GM19328 (cell line): ENCODE results near the gene PIWIL1.

ENCODE experiments used
- ATAC-seq: cut with Tn5 transposase; IDR thresholded peaks from one replicate; pipeline ENCODE4 v1.9.1; 2021; ENCODE audit warnings: mild to moderate bottlenecking, moderate library complexity; ENCODE audit not compliant: unreplicated experiment

PIWIL1 gene

DNA sequence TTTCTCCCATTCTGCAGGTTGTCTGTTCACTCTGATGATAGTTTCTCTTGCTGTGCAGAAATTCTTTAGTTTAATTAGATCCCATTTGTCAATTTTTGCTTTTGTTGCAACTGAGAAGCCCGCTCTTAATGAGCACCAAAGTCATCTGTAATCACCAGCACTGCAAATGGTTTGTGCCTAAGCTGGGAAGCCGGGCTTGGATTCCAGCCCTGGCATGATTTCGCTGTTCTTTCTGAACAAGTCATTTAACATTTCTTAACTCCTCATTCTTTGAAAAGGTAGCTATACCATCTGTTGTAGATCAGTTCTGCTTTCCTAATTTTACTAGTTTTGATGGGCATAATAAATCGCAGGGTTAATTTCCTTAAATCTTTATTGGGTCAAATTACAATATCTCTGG lies 32.1 kb downstream of the PIWIL1 start:
- ATAC-seq, result no peak

DNA sequence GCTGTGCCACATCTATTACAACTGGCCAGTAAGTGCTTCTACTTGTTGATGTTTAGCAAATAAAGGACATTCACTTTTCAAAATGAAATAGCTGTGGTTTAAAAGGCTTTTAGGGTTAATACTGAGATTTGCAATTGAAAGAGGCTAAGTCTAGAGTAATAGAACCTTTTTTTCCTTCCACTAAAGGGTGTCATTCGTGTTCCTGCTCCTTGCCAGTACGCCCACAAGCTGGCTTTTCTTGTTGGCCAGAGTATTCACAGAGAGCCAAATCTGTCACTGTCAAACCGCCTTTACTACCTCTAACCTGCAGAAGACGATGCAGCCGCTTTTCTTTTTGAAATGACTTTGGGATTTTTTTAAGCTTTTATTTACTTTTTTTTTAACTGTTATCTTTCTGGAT lies 33.6 kb downstream of the PIWIL1 start:
- no peak for ATAC-seq

DNA sequence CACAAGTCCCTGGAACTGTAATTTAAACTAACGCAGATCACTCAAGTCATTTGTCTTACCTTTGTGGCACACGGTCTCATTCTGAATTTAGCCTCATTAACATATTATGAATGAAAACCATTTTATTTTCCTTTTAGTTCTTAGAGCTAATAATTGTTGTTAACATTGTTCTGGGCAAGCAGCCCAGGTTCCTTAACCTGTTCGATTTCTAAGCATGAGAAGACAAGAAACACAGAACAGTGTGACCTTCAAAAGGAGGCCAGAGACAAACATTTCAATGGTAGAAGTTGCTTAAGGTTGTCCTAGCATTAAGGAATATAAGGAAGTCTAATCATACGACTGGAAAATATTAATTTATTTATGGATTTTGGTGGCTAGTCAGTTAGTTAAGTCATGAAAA lies 35.2 kb downstream of the PIWIL1 start:
- no peak for ATAC-seq

GRCh38 chr12:130374083-130374482 lies 36.4 kb downstream of the PIWIL1 start:
- ATAC-seq, result no peak

DNA sequence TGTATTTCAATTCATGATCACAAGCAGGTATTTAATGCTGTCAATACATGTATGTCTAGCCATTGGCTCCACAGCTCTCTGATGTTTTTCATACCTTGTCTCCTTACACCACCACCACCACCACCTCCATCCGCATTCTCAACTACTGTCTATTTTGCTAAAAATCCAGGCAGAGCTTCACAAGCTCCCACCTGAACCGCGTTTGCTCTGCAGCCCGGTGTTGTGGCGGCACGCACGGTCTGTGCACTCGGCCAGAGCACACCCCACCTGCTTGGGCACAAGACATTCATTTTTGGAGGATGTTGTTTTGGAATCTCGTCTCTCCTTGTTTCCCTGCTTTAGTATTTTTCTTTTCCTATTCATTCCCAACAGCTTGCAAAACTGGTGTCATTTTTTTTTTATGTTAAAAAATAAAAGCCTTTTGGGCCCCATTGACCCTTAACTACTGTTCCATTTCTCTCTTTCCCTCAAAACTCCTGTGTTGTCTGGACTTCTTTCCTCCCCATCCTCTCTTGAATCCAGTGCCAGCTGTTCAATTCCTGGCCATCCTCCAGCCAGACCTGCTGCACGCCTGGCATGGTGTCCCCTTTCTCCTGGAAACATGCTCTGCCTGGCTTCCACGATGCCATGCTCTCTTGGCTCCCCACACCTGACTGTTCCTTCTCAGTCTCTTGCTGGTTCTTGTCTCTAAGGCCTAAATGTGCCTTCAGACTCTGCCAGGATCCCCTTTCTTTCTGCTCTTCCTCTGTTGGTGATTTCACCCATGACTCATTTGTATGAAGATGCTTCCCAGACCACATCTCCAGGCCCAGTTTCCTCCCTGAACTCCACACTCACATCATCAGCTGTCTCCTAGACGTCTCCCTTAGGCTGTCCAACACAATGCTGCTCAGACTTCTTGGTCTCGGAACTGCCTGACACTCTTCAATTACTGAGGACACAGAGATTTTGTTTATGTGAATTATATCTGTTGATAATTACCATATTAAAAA lies 37.9 kb downstream of the PIWIL1 start:
- no peak for ATAC-seq

DNA sequence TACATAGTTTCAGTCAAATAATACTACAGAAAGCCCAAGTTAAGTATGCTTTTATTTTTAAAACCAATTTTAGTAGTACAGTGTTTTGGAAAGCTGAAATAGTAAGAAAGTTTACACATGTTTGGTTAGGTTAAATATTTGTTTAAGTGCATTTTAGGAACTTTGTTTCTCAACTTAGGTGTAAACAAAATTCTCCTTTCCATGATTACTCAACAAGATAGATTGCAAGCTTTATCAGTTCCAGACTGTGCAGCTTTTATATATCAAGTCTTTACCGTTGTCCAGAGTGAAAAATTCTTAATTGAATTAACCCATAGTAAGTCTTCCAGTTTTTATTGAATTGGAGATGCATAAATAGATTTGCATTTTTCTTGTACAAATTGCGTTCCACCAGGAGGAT lies 45.1 kb downstream of the PIWIL1 start:
- no peak for ATAC-seq

- no peak for ATAC-seq
Observed at GRCh38 chr12:130384234-130384633, 46.5 kb downstream of the PIWIL1 start.

DNA sequence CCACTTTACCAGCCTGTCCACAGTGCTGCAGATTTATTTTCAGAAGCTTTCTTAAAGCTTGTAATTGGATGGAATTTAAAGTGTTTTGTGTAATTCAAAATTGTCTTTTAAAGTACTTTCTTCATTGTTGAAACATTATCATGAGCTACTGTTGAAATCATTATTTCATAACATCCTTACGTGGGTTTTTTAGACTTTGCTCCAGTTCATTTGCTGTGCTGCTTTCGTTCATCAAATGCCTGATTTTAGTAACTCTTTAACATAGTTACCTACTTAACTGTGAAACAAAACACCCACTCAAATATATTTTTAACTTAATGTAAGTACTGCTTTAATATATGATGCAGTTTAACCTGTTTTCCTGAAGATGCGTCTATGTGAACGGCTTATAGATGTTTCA lies 47.5 kb downstream of the PIWIL1 start:
- no peak for ATAC-seq

GRCh38 chr12:130391186-130391585 lies 53.5 kb downstream of the PIWIL1 start:
- no peak for ATAC-seq

DNA sequence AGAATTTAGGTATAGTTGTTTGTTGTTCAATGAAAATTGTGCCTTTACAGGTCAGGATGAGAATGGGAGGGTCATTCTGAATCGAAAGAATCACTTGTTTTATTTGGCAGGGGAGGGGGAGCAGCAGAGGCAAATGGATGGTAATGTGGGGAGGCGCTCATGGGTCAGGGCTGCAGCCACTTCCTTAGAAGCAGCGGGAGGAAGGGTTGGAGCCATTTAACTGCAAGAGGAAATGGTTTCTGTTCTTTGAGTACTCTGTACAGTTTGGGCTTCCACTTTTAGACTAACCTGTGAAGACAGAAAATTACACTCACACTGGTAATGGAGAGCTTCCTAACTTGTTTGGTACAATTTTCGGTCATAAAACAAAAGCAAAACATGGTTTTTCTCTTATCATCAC lies 57.2 kb downstream of the PIWIL1 start:
- no peak for ATAC-seq

GRCh38 chr12:130396667-130397066 lies 59.0 kb downstream of the PIWIL1 start:
- no peak for ATAC-seq

DNA sequence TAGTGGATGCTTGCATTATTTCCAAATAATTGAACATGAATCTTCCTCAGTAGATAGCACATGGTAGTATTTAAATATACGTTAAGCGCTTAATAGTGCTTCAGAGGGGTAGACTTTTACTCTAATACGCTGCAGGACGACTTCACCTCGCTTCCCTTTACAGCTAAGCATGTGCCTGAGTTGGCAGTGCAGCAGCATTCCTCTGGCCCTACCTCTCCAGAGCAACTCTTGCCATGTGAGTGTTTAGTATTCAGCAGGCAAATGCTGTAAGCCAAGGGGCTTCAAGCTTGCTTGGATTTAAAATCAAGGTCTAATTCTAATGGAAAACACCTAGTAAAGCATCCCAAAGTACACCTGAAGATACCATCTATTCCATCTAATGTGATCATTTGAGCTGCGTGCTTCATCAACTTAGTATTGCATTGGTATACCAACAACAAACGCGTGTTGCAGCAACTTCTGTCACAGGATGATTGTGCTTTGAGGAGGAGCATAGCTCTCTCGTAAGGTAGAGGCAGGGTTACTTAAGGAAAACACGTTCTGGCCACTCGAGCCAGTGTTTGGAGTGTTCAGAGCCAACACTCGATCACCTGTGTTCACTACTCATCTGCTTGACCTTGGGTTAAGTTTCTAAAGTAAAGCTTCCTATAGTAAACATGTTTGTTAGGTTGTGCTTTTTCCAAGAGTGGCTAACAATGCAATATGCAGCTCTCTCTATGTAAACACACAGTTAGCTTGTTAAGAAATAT lies 60.6 kb downstream of the PIWIL1 start:
- no peak for ATAC-seq

DNA sequence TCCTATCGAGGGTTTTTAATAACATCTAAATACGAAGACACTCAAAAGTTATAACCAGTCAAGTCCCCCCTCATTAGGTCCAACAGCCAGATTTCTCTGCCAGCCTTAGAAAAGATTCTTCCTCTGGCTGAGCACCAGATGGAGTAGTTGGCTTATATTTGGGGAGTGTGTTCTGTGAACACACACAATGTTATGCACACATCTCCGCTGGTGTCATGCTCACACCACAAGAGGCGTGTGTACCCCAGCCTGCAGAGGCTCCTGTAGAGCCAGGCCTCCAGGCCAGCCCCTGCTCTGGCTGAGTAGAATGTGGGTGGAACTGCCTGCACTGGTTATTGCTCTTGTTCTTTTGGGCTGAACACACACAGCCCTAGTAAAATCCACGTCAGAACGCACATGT lies 64.0 kb downstream of the PIWIL1 start:
- ATAC-seq, result no peak

DNA sequence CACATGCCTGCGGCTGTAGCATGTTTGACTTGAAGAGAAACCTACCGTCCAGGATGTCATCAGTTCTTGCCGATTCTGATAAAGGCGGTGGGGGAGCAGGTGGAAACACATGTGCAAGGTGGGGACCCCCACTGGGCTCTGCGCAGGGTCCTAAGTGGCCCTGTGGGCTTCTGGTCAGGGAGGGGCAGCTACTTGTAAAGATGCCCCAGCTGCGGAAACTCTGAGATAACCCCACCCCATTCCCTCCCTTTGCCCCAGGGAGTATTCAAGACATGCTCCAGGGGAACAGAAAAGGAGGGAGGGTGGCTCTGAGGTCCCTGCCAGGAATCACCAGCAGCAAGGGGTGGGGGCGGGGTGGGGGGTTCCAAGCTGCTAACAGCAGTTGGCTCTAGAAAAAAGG lies 67.6 kb downstream of the PIWIL1 start:
- no peak for ATAC-seq

- no peak for ATAC-seq
Observed at GRCh38 chr12:130412384-130412783, 74.7 kb downstream of the PIWIL1 start.

DNA sequence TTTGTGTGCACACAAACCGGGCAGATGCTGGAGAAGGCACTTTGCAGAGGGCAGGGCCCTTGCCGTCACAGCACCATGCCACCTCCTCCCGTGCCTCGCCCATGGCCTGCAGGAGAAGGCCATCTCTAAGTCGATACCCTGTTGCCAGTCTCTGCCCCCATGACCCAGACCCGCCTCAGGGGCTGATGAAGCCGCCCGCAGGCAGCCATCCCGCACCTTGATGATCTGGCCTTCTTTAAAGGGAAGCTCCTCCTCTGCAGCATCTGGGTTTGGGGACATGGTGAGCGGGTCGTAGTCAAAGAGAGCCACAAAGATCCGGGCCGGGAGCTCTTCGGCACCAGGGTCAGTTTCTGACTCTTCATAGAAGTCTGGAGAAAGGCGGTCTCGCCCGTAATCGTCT lies 76.2 kb downstream of the PIWIL1 start:
- ATAC-seq, result no peak

- no peak for ATAC-seq
Observed at GRCh38 chr12:130414381-130414780, 76.7 kb downstream of the PIWIL1 start.

- no peak for ATAC-seq
Observed at GRCh38 chr12:130418251-130418650, 80.6 kb downstream of the PIWIL1 start.

- ATAC-seq, result no peak
Observed at GRCh38 chr12:130419116-130419515, 81.4 kb downstream of the PIWIL1 start.

DNA sequence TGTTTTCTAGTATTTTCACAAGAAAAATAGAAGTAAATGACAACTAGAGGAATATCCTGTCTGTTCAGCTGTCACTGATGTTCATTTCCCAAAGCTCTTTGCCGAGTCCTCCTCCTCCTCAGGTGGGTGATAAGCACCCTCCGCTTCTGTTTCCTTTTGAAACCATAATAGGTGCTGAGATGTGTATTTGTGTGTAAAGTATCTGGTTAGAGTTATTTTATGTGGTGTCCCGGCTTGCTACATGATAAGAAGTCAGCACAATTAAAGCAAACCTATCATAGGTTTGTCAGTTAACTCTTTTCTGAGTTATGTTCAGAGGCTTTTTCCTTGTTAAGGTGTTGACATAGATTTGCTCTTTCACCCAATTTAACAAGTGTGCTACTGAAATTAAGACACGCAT lies 82.4 kb downstream of the PIWIL1 start:
- ATAC-seq, result no peak

- ATAC-seq, result no peak
Observed at GRCh38 chr12:130421896-130422295, 84.2 kb downstream of the PIWIL1 start.
